NCI-H2029 treated with DMSO at 0.1 percent for 48 hours (cell line): ENCODE data around the gene NPAS2.

Experiments
- DNase-seq: peaks from one replicate; lab custom pipeline; 2025; lab: John Stamatoyannopoulos, UW

Gene NPAS2

GRCh38 chr2:100796499-100797100, 23.3 kb upstream of the NPAS2 start:
- DNase-seq = no peak

DNA sequence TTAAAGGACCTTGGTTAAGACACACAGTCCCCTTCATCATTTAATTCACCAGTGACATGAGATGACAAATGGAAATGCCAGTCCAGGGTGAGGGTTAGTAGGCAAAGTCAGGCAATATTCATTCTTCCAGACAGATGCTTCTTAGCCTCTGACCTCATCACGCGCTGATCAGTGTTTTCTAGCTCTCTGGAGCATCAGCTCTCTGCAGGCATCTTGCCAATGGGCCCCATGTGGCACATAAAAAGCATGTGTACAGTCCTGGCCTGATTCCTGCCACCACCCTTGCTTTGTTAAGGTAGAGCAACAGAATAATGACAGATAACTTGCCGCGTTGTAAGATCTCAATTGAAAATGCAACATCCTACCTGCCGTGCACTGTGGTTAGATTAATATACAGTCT, 20.3 kb upstream of the NPAS2 start:
- DNase-seq = no peak

- DNase-seq = no peak
Observed at GRCh38 chr2:100800915-100801314, 19.0 kb upstream of the NPAS2 start.

DNA sequence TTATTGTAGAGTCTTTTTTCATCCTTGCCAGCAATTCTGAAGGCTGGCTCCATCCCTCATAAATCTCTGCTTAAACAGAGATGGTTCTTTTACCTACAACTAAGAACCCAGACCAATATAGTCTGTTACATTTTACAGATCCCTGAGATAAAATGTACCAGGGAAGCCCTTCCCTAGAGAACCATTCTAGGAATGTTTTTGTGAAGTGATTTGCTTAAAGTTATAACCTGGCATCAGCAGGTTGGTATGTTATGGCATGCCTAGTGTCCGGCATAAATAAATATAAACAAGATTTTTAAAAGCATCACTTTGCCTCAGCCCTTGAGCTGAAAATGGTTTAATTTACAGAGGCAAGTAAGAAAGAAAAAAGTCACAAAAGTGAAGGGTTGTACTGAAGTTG, 18.5 kb upstream of the NPAS2 start:
- DNase-seq = no peak

DNA sequence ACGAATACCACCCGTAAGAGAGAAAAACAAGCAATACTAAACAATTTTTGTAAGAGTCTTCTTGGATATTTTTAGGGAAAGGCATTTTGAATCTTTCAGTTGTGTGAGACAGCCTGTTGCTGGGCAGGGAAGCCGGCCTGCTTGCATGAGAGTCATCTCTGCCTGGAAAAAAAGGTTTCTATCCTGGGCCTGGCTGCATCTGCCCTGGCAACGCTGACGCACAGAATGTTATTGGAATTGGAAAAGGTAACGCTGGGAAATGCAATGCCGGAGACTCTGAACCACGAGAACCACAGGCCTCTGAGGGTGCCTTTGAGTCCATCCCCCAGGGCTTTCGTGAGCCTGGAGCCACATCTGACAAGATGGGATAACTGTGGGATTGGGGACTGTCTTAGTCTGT, 17.9 kb upstream of the NPAS2 start:
- DNase-seq = no peak

- no peak for DNase-seq
Observed at GRCh38 chr2:100803334-100803733, 16.6 kb upstream of the NPAS2 start.

DNA sequence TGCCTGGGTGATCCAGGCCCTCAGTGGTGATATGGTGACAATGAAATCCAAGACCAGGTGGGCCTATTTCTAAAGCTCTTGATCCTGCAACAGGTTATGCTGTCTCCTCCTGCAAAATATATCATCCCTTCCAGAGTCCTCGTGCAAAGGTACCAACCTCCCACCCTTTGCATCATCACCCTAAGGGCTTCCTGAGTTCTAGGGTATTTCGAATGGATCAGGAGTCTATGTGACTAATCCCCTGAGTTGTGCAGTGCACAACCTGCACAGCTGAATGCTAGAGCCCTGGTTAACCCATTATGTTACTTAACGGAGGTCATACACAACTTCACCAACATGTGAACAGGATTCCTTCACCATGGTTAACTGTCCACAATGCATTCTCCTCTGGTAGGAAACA, 13.4 kb upstream of the NPAS2 start:
- no peak for DNase-seq

DNA sequence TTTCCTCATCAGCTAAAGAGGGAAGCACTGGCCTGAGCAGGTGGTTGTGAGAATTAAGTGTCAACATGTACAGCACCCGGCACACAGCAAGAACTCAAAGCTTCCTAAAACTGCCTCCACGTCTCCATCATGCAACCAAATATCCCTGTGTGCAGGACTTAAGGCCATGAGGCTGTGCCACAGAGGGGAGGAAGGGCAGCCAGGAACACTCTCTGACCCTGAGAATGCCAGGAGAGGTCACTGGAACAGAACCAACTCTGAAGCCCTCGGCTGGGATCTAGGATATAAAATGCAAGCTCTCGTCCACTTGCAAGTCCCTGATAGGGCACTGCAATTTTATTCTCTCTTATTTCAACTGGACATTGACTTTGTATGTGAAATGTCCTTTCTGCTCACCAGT, 12.2 kb upstream of the NPAS2 start:
- DNase-seq = no peak

- DNase-seq = no peak
Observed at GRCh38 chr2:100808582-100808981, 11.4 kb upstream of the NPAS2 start.

DNA sequence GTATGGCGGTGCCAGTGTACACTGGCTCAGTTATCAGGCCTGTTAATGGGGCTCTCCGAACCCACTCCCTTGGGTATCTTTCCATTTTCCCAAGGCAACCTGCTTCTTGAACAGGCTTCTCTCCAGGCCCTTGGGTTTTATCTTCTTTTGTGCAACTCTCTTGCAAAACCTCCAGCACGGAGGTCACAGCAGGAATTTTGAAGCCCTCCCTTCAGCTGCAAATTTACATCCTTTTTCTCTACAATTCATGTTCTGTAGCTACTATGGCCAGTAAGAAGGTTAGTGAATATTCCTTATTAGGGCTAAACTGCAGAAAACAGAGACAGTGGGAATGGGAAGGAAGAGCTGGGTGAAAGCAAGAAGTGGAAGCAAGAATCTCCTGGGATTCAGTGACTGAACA, 10.4 kb upstream of the NPAS2 start:
- DNase-seq = no peak

- no peak for DNase-seq
Observed at GRCh38 chr2:100810603-100811145, 9.3 kb upstream of the NPAS2 start.

DNA sequence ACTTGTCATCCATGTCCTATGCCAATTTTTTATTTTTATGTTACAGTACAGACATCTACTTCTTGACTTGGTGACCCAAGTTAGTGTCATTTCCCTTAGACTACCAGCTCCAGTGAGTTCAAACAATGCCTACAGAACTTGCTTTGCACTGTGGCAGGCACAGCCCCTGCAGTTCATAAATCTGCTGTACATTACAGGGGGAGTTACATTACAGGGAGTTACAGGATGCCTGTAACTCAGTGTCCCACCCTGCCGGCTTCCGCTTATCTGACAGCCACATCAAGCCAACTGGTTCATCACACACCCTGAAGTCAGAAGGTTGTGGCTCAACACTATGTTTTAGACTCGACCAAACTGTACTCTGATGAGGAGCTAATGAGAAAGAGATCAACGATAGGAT, 7.8 kb upstream of the NPAS2 start:
- DNase-seq = no peak

GRCh38 chr2:100812573-100812972, 7.4 kb upstream of the NPAS2 start:
- DNase-seq = no peak

GRCh38 chr2:100813527-100813926, 6.4 kb upstream of the NPAS2 start:
- DNase-seq = no peak

GRCh38 chr2:100814043-100814442, 5.9 kb upstream of the NPAS2 start:
- no peak for DNase-seq

DNA sequence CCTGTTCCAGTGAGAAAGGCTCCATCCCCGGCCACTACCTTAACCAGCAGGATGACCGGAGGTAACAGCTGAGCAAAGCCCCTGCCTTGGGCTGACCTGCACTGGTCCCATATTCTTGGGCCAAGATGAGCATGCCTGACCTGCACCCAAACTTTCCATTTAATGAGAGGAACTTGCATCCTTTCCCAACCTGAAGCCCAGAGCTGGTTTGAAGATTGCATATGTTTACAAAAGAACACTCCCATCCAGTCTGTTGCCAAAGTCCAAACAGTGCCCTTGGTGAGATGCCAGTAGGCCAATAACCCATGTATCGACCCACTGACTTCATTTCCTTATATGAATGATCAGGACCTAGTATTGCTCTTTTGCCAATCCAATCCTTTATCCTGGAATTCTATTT, 5.5 kb upstream of the NPAS2 start:
- no peak for DNase-seq

- DNase-seq = no peak
Observed at GRCh38 chr2:100817388-100817985, 2.5 kb upstream of the NPAS2 start.

GRCh38 chr2:100818003-100818605, 1.8 kb upstream of the NPAS2 start:
- DNase-seq = no peak

DNA sequence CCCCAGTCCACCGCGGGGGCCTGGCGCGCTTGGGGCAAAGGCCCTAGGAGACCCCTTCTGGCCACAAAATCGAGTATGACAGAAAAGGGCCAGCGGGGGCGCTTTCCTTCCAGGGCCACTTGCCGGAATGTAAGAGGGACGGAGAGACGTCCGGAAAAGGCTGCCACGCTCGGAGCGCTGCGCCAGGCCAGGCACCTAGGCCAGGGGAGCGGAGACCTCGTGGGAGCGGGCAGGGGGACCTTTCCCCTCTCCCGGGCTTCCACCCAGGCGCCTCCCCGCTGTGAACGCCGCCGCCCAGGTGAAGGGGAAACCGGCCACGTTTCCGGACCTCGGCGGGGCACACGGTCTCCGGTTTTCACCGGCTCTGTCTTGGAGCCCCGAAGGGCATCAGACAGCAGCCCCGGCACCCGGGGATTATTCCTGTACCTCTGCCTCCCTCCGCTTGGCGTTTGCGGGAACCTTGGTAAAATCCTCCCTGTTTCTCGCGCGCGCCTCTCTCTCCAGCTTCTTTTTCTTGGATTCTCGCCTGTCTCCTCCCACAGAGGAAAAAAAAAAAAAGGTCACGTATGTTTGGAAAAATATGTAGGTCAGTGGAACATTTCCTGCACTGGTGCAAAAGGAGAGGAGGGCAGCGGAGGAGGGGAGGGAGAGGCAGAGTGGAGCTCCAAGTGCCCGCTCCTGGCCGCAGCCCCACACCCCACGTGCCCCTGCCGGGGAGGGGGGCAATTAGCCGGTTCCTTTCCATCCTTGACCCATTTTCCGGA, 1.2 kb upstream of the NPAS2 start:
- DNase-seq = no peak

DNA sequence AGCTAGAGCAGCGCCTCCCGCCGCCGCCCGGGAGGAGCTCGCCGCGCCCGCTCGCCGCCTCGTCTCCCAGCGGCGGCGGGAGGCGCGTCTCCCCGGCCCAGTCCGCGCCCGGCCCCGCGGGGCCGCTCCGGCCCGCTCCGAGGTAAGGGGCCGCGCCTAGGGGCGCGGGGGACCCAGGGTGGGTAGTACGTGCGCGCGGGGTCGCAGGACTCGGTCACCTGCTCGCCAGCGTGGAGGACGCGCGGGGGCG, 259 bp downstream of the NPAS2 start:
- DNase-seq = no peak

DNA sequence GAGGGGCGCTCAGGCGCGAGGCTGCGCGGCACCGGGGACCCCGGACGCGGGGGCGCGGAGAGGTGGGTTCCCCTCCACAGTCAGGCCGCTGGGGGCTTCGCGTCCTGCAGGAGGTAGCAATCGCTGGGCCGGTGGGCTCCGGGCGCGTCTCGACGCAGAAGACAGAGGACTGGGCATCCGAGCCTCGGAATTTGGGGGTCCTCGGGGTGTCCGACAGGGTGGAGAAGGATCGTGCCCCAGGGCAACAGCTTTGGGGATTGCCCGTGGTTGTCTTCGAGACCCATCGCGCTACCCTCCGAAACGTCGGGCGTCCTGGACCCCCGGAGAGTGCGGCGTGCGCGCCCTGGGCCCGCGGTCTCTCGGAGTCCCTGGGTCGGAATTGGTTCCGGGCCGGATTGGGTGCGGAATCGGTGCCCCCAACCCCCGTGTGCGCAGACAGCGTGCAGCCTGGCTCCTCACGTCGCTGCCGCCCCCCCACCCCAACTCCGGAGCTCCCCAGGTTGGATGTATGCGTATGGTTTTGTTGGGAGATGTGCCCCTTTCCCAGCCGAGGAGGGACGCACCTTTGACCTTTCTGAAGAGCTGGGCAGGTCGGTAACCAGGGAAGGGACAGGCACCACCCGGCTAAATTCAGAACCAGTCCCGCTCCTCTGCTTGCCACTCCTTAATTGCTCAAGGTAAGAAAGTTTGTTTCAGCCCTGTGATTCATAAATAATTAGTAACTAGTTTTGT, 750 bp downstream of the NPAS2 start:
- DNase-seq = no peak

DNA sequence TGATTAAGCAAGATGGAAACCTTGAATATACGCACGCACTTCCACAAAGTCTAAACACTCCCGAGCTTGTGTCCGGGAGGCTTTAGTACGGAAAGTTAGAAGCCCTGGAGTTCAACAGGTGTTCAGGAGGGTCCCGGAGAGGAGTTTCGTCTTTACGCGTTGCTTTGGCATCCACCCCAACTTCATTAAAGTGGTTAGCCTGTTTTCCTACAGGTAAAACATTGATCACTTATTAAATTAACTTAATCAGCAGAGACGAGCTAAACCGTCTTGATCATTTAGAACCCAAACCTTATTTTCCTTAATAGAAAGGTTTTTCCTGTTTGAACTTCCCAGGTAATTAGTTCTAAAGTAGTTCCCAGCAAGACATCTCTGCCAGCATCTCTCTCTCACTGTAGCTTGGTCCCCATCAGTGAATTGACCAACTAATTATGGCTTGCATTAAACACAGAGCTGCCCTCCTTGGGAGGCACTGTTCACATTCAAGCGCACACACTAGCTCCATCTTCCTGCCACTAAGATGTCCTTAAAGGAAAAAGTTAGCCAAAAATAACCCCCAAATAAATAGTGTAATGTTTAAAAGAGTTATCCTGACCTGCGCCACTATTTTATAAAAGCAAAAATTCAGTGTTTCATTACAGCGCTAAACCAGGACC, 1.4 kb downstream of the NPAS2 start:
- DNase-seq = no peak
